Amygdala (tissue), 56 donors: Measurements from ENCODE around the gene CYP26A1.

ENCODE experiments used
- DNase-seq, 56 donors: peaks; one replicate each; lab custom pipeline; 2025; lab: John Stamatoyannopoulos, UW

CYP26A1 gene

GRCh38 chr10:93073539-93074146 lies at the start of gene CYP26A1:
CYP26A1 (plus strand) TSS chr10:93073893; CDS start chr10:93073935, 42 bp downstream.
- DNase-seq: no peak

GRCh38 chr10:93026072-93026471 lies 47.6 kb upstream of the CYP26A1 start:
- DNase-seq: no peak

GRCh38 chr10:93027508-93027907 lies 46.2 kb upstream of the CYP26A1 start:
- no peak for DNase-seq

- DNase-seq: no peak
Observed at GRCh38 chr10:93028883-93029282, 44.8 kb upstream of the CYP26A1 start.

GRCh38 chr10:93030409-93030808 lies 43.3 kb upstream of the CYP26A1 start:
- no peak for DNase-seq

GRCh38 chr10:93032105-93032808 lies 41.4 kb upstream of the CYP26A1 start:
- no peak for DNase-seq

- DNase-seq: no peak
Observed at GRCh38 chr10:93032809-93033137, 40.9 kb upstream of the CYP26A1 start.

- no peak for DNase-seq
Observed at GRCh38 chr10:93034426-93034825, 39.3 kb upstream of the CYP26A1 start.

GRCh38 chr10:93039110-93039509 lies 34.6 kb upstream of the CYP26A1 start:
- DNase-seq: no peak

- DNase-seq: peak in 2 of 56 donors; percentile 2 to 10
Observed at GRCh38 chr10:93039721-93040120, 34.0 kb upstream of the CYP26A1 start.

- DNase-seq: no peak
Observed at GRCh38 chr10:93054486-93054885, 19.2 kb upstream of the CYP26A1 start.

GRCh38 chr10:93058139-93058538 lies 15.6 kb upstream of the CYP26A1 start:
- DNase-seq: no peak

- DNase-seq: no peak
Observed at GRCh38 chr10:93059975-93060886, 13.5 kb upstream of the CYP26A1 start, which contains the start of gene CYP26C1. CYP26C1 (plus strand) TSS chr10:93060798; CDS start chr10:93061264, 466 bp downstream.

- no peak for DNase-seq
Observed at GRCh38 chr10:93060887-93061593, 12.7 kb upstream of the CYP26A1 start.

GRCh38 chr10:93061594-93062513 lies 11.8 kb upstream of the CYP26A1 start:
- DNase-seq: no peak

- peak in 1 of 56 donors; percentile 26 for DNase-seq
Observed at GRCh38 chr10:93062514-93063143, 11.1 kb upstream of the CYP26A1 start.

GRCh38 chr10:93063144-93063976 lies 10.3 kb upstream of the CYP26A1 start:
- no peak for DNase-seq
